K562 (cell line): Measurements from ENCODE around the gene CRB2. TPM values are rescaled to one million over a fixed set of nuclear protein-coding genes. Genes with fewer than 3 reads are reported as not detected.

ENCODE experiments used
- CBX2 ChIP-seq: fragments of 200-600 bp; sonication (generic); IDR thresholded peaks from one replicate; pipeline ENCODE4 v1.6.1; 2012; ENCODE audit warnings: mild to moderate bottlenecking, low read length, inconsistent platforms; ENCODE audit not compliant: insufficient read depth, poor library complexity, severe bottlenecking
- CEBPB ChIP-seq: fragments of 450-650 bp; IDR thresholded peaks from 2 replicates; pipeline ENCODE4 v1.6.1; 2016; ENCODE audit warnings: missing genetic modification characterization, missing compliant biosample characterization
- CEBPG ChIP-seq, 3 experiments: fragments of 200-800 bp in 1 of 3; sonication (Bioruptor generic) in 1 of 3; sonication (generic) in 1 of 3; formaldehyde crosslinking in 1 of 3; IDR thresholded peaks in 2 of 3; conservative IDR thresholded peaks in 1 of 3; 2 replicates each; pipeline versions ENCODE4 v1.6.1 to v1.8.0; 2016 to 2022; ENCODE audit warnings: missing compliant biosample characterization in 2 of 3, missing genetic modification characterization in 2 of 3, mild to moderate bottlenecking in 1 of 3, missing genetic modification reagents in 1 of 3
- DDX20 ChIP-seq: fragments of 450-650 bp; IDR thresholded peaks from 2 replicates; pipeline ENCODE4 v1.6.1; 2016; ENCODE audit warnings: missing genetic modification characterization, low read depth, mild to moderate bottlenecking, missing compliant biosample characterization, moderate library complexity
- FOXA1 ChIP-seq: fragments of 450-650 bp; IDR thresholded peaks from 2 replicates; pipeline ENCODE4 v1.6.1; 2016; ENCODE audit warnings: mild to moderate bottlenecking, borderline replicate concordance
- KDM1A ChIP-seq, 2 experiments: fragments of 450-650 bp; IDR thresholded peaks; 2 replicates each; pipeline ENCODE4 v1.6.1; 2016; ENCODE audit warnings: mild to moderate bottlenecking in 2 of 2
- KDM2B ChIP-seq: fragments of 250-450 bp; sonication (Bioruptor Pico); IDR thresholded peaks from 2 replicates; pipeline ENCODE4 v1.8.0; 2021; ENCODE audit warnings: mild to moderate bottlenecking, moderate library complexity
- MED1 ChIP-seq: sonication (generic); formaldehyde crosslinking; IDR thresholded peaks from 2 replicates; pipeline ENCODE4 v1.8.1; 2023; ENCODE audit warnings: missing genetic modification reagents, borderline replicate concordance
- NR2F6 ChIP-seq: fragments of 450-650 bp; formaldehyde crosslinking; IDR thresholded peaks from 2 replicates; pipeline ENCODE4 v1.4.0; 2020; ENCODE audit warnings: mild to moderate bottlenecking
- SETDB1 ChIP-seq: IDR thresholded peaks from one replicate; pipeline ENCODE4 v1.6.1; 2012; ENCODE audit warnings: low read length, control low read depth, inconsistent platforms
- SIN3A ChIP-seq, 2 experiments: fragments of 150-350 bp in 1 of 2; IDR thresholded peaks; 2 replicates each; pipeline ENCODE4 v1.6.1; 2011 to 2016; ENCODE audit warnings: borderline replicate concordance in 2 of 2, low read depth in 2 of 2, low read length in 2 of 2, mild to moderate bottlenecking in 2 of 2, moderate library complexity in 2 of 2; ENCODE audit not compliant: control insufficient read depth in 1 of 2
- SOX6 ChIP-seq: fragments of 450-650 bp; IDR thresholded peaks from 2 replicates; pipeline ENCODE4 v1.6.1; 2014; ENCODE audit warnings: mild to moderate bottlenecking
- TEAD1 ChIP-seq, 2 experiments: fragments of 450-650 bp in 1 of 2; sonication (generic) in 1 of 2; formaldehyde crosslinking; IDR thresholded peaks; 2 replicates each; pipeline versions ENCODE4 v1.4.0 to v1.8.0; 2020 to 2022; ENCODE audit warnings: mild to moderate bottlenecking in 2 of 2, missing genetic modification reagents in 1 of 2
- THAP7 ChIP-seq: fragments of 250-450 bp; sonication (Bioruptor Pico); IDR thresholded peaks from 2 replicates; pipeline ENCODE4 v1.5.0; 2021
- ZNF165 ChIP-seq: fragments of 250-450 bp; sonication (Bioruptor Pico); IDR thresholded peaks from 2 replicates; pipeline ENCODE4 v1.4.0; 2020; ENCODE audit warnings: borderline replicate concordance
- ZNF224 ChIP-seq: sonication (generic); formaldehyde crosslinking; IDR thresholded peaks from 2 replicates; pipeline ENCODE4 v1.8.0; 2022; ENCODE audit warnings: mild to moderate bottlenecking, missing genetic modification reagents
- ZNF41 ChIP-seq: fragments of 250-450 bp; sonication (Bioruptor Pico); conservative IDR thresholded peaks from 2 replicates; pipeline ENCODE4 v1.4.0; 2020; ENCODE audit warnings: mild to moderate bottlenecking
- ZNF644 ChIP-seq: fragments of 200-800 bp; sonication (Bioruptor generic); IDR thresholded peaks from 2 replicates; pipeline ENCODE4 v1.6.1; 2016; ENCODE audit warnings: low read depth, missing genetic modification characterization, missing compliant biosample characterization
- polyA plus RNA-seq, 8 experiments: library from polyadenylated mRNA; depleted of rRNA in 4 of 8; stranded (reverse) in 5 of 8; unstranded in 3 of 8; fragments of >200 nt; fragmentation: Nextera tagmentation in 2 of 8; fragmentation: Illumina TruSeq in 1 of 8; extraction: Ambion mirVana in 2 of 8; extraction: Trizol in 1 of 8; gene quantifications; 2 replicates each; pipeline versions ENCODE4 v1.2.1 to v1.2.3, GENCODE V29; 2011 to 2014; ENCODE audit warnings: inconsistent platforms in 1 of 8, missing spikeins in 1 of 8
- total RNA-seq, 7 experiments: library from RNA; depleted of rRNA in 6 of 7; stranded (reverse); fragments of >200 nt in 6 of 7; fragmentation: Illumina TruSeq in 2 of 7; extraction: Trizol in 2 of 7; gene quantifications; 2 replicates each; pipeline versions ENCODE4 v1.2.1 to v1.2.3, GENCODE V29; 2011 to 2021; ENCODE audit warnings: low replicate concordance in 1 of 7
- TF ChIP-seq, protein P1 (sequence below): fragments of 250-450 bp; sonication (Bioruptor Pico); IDR thresholded peaks from 2 replicates; pipeline ENCODE4 v1.5.0; 2020; ENCODE audit warnings: mild to moderate bottlenecking
- TF ChIP-seq, protein P2 (sequence below), 2 experiments: fragments of 450-650 bp; conservative IDR thresholded peaks; 2 replicates each; pipeline ENCODE4 v1.6.1; 2017; ENCODE audit warnings: mild to moderate bottlenecking in 2 of 2, moderate library complexity in 2 of 2
- TF ChIP-seq, protein P3 (sequence below): fragments of 250-450 bp; sonication (Bioruptor Pico); IDR thresholded peaks from 2 replicates; pipeline ENCODE4 v1.4.0; 2020; ENCODE audit warnings: mild to moderate bottlenecking, moderate library complexity, borderline replicate concordance

CRB2 gene
- total and polyA plus RNA-seq, 9 of the 15 experiments (the other 6 are each of a cell fraction or from before 2014, with no cell fraction given): 0.13 to 1.2 (median 0.25) TPM; not detected in 2

DNA sequence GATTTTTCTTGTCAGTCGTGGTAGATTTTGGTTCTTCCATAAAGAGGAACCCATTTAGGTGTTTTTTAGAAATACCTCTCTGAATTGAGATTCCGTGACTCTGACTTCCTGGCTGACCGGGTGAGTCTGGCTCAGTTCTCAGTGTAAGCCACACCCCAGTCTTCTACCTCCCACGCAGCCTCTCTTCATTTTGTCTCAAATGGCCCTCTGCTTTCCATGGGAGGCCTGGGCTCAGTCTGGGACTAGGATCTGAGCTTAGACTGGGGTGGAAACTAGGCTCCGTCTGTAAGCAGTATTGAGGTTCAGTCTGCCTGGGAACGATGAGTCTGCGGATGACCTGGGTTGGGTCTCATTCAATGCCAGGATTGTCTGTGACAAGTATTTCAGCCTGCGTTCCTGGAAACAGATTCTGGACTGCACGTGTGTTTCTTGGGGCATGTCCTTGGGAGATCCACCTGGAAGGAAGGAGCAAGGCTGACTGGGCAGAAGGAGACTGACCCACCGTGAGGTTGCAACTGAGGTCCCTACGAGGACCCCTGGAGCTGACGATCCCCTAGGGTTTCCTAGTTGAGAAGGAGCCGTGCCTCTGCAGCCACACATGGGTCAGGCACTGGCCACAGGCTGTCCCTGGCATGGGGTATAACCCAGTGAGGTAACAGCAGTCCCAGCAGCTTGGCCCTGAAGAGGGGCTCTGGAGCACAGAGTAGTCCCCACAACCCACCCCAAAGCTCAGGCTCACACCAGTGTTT, 12.4 kb upstream of the CRB2 start (continued):
- TF ChIP-seq FOXA1: no peak
- TF ChIP-seq ZNF165 (CRISPR knock-in tag): no peak
- TF ChIP-seq SOX6: 0 out of 2 replicates have a peak, but pooled peaks have one; percentile 24
- TF ChIP-seq TEAD1 (CRISPR knock-in tag; IDR thresholded peaks at IDR 0.05): peak in 1 of 2 experiments; percentile 61; a peak in 2 of 4 replicates
- TF ChIP-seq SIN3A (IDR thresholded peaks at IDR 0.05; ENCODE audit: borderline replicate concordance in 2 of 2, control insufficient read depth in 1 of 2, low read depth in 2 of 2, low read length in 2 of 2): no peak
- no peak for TF ChIP-seq MED1 (CRISPR knock-in tag)
- no peak for TF ChIP-seq CBX2
- no peak for TF ChIP-seq NR2F6 (CRISPR knock-in tag)
- TF ChIP-seq, protein P1, sequence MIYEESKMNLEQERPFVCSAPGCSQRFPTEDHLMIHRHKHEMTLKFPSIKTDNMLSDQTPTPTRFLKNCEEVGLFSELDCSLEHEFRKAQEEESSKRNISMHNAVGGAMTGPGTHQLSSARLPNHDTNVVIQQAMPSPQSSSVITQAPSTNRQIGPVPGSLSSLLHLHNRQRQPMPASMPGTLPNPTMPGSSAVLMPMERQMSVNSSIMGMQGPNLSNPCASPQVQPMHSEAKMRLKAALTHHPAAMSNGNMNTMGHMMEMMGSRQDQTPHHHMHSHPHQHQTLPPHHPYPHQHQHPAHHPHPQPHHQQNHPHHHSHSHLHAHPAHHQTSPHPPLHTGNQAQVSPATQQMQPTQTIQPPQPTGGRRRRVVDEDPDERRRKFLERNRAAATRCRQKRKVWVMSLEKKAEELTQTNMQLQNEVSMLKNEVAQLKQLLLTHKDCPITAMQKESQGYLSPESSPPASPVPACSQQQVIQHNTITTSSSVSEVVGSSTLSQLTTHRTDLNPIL (CRISPR knock-in tag): no peak
- TF ChIP-seq THAP7: no peak
- no peak for TF ChIP-seq ZNF41 (CRISPR knock-in tag)
- TF ChIP-seq, protein P2, sequence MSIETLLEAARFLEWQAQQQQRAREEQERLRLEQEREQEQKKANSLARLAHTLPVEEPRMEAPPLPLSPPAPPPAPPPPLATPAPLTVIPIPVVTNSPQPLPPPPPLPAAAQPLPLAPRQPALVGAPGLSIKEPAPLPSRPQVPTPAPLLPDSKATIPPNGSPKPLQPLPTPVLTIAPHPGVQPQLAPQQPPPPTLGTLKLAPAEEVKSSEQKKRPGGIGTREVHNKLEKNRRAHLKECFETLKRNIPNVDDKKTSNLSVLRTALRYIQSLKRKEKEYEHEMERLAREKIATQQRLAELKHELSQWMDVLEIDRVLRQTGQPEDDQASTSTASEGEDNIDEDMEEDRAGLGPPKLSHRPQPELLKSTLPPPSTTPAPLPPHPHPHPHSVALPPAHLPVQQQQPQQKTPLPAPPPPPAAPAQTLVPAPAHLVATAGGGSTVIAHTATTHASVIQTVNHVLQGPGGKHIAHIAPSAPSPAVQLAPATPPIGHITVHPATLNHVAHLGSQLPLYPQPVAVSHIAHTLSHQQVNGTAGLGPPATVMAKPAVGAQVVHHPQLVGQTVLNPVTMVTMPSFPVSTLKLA (conservative IDR thresholded peaks at IDR 0.05): no peak; a peak in 1 of 4 replicates
- TF ChIP-seq, protein P3, sequence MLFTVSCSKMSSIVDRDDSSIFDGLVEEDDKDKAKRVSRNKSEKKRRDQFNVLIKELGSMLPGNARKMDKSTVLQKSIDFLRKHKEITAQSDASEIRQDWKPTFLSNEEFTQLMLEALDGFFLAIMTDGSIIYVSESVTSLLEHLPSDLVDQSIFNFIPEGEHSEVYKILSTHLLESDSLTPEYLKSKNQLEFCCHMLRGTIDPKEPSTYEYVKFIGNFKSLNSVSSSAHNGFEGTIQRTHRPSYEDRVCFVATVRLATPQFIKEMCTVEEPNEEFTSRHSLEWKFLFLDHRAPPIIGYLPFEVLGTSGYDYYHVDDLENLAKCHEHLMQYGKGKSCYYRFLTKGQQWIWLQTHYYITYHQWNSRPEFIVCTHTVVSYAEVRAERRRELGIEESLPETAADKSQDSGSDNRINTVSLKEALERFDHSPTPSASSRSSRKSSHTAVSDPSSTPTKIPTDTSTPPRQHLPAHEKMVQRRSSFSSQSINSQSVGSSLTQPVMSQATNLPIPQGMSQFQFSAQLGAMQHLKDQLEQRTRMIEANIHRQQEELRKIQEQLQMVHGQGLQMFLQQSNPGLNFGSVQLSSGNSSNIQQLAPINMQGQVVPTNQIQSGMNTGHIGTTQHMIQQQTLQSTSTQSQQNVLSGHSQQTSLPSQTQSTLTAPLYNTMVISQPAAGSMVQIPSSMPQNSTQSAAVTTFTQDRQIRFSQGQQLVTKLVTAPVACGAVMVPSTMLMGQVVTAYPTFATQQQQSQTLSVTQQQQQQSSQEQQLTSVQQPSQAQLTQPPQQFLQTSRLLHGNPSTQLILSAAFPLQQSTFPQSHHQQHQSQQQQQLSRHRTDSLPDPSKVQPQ (CRISPR knock-in tag): no peak
- TF ChIP-seq ZNF224 (CRISPR knock-in tag): no peak
- TF ChIP-seq CEBPB (tag): no peak
- TF ChIP-seq DDX20 (tag): no peak
- no peak for TF ChIP-seq SETDB1
- TF ChIP-seq KDM1A (IDR thresholded peaks at IDR 0.05): no peak
- TF ChIP-seq KDM2B (CRISPR knock-in tag): no peak
- TF ChIP-seq CEBPG (CRISPR knock-in tag; IDR thresholded peaks at IDR 0.05): peak; percentile 16; the same call in 1 of the 2 replicates
- no peak for TF ChIP-seq CEBPG (tag; conservative IDR thresholded peaks at IDR 0.05 in 1 of 2, IDR thresholded peaks at IDR 0.05 in 1 of 2)
- no peak for TF ChIP-seq ZNF644 (tag)
